HL-60/S4 treated with phorbol 12-myristate 13-acetate at 8.2 ng/mL for 4 days and 3 days (cell line): ENCODE data around the gene CSRNP3.

ENCODE experiments used
- in situ Hi-C: fragments of 300-500 bp; cut with MboI; formaldehyde crosslinking; loops from 2 replicates; pipeline ENCODE4 v1.15.0; 2022; ENCODE audit warnings: low sequenced_read_pairs

Gene CSRNP3

DNA sequence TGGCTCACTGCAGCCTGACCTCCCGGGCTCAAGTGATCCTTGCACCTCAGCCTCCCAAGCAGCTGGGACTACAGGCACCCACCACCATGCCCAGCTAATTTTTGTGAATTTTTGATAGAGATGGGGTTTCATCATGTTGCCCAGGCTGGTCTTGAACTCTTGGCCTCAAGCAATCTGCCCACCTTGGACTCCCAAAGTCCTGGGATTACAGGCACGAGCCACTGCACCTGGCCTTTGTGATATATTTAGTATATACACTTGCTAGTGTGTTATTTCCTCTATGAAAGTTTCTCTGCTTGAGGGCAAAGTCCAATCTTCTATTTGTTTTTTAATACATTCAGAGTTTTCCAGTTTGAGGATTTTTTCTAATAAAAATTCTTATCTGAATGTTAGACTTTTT, 205.3 kb downstream of the CSRNP3 start:
- in situ Hi-C loops: no loop called here

- in situ Hi-C loops: no loop called here
Measured at GRCh38 chr2:165675551-165675968, 206.1 kb downstream of the CSRNP3 start.

DNA sequence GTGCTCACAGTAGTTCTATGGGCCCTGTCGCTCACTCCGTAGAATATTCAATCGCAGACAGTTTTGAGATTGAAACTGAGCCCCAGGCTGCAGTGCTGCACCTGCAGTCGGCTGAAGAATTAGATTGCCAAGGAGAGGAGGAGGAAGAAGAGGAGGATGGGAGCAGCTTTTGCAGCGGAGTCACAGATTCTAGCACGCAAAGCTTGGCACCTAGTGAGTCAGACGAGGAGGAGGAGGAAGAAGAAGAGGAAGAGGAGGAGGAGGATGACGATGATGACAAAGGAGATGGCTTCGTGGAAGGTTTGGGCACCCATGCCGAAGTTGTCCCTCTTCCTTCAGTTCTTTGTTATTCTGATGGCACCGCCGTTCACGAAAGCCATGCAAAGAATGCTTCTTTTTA, 209.4 kb downstream of the CSRNP3 start:
- in situ Hi-C loops: no loop called here

GRCh38 chr2:165679621-165680020, 210.1 kb downstream of the CSRNP3 start:
- in situ Hi-C loops: no loop called here

- in situ Hi-C loops: no loop called here
Measured at GRCh38 chr2:165681841-165682240, 212.3 kb downstream of the CSRNP3 start.

- in situ Hi-C loops: no loop called here
Measured at GRCh38 chr2:165682546-165682945, 213.0 kb downstream of the CSRNP3 start.

- in situ Hi-C loops: no loop called here
Measured at GRCh38 chr2:165686800-165687199, 217.3 kb downstream of the CSRNP3 start.

GRCh38 chr2:165687426-165688002, 218.0 kb downstream of the CSRNP3 start:
- in situ Hi-C loops: no loop called here

DNA sequence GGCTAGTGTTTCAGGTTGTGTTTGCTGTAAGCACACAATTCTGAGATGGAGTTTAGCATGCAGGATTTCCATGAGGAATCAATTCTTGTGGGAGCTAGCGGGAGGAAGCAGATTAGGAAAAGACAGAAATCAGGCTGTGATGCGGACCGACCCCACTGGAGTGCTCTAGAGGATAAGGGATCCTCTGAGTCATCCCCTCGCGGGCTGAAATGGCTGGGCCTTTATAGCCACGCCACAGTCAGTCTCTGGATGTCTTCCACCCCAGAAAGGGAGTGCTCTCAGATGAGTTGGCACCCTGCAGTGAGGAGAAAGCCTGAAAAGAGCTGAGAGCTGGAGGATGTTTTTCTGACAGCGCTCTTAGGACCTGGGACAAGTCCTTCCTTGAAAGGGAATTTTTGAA, 222.1 kb downstream of the CSRNP3 start:
- in situ Hi-C loops: no loop called here

DNA sequence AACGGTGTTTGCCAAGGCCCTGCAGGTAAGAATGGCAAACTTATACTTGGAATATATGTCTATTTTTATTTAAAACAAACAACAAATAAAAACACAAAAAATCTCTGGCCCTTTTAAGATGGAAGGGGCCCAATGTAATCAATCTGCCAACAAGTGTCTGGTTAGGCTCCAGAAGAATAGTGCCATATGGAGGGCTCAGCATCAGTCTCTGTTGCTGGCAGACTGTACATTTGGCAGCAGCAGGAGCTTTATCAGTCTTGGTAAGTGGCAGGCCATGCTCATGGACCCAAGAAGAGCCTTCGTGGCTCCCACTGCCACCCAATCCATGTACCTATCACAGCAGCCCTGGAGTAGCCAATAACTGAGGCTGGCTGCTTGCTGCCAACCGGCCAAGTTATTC, 223.4 kb downstream of the CSRNP3 start:
- in situ Hi-C loops: no loop called here

GRCh38 chr2:165693838-165694237, 224.3 kb downstream of the CSRNP3 start:
- in situ Hi-C loops: no loop called here

DNA sequence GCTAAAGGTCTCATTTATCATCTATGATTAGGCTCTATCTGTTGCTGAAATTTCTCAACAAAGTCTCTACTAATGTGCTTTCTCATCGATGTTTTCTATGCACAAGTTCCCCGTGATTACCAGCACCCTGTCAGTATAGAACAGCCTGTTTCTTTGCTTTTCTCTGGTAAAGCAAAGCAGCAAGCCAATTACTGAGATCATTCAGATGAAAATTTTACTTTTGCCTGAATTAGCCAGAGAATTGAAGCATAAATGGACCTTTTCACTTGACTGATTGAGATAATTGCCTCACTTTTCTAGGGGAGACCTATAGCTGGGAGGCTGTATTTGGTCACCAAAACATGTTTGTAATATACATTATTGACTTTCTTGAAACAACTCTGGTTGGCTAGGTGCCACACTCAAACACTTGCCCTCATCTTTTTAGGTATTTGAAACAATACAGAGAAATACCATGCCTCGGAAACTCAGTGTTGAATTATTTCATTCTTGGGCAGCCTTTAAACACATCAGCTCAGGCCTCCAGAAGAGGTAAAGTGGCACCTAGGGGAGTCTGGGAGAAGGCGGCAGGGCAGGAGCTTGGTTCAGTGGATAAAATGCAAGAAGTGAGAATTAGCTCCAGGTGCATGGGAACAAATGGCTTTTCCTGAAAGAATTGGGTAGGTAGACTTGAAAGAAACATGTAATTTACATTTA, 228.4 kb downstream of the CSRNP3 start:
- in situ Hi-C loops: no loop called here

GRCh38 chr2:165698444-165698884, 229.0 kb downstream of the CSRNP3 start:
- in situ Hi-C loops: no loop called here

- in situ Hi-C loops: no loop called here
Measured at GRCh38 chr2:165699946-165700345, 230.4 kb downstream of the CSRNP3 start.

- in situ Hi-C loops: no loop called here
Measured at GRCh38 chr2:165700531-165700930, 231.0 kb downstream of the CSRNP3 start.

- in situ Hi-C loops: no loop called here
Measured at GRCh38 chr2:165701147-165701546, 231.6 kb downstream of the CSRNP3 start.

- in situ Hi-C loops: no loop called here
Measured at GRCh38 chr2:165706960-165707487, 237.5 kb downstream of the CSRNP3 start.

- in situ Hi-C loops: no loop called here
Measured at GRCh38 chr2:165716091-165716490, 246.6 kb downstream of the CSRNP3 start.

DNA sequence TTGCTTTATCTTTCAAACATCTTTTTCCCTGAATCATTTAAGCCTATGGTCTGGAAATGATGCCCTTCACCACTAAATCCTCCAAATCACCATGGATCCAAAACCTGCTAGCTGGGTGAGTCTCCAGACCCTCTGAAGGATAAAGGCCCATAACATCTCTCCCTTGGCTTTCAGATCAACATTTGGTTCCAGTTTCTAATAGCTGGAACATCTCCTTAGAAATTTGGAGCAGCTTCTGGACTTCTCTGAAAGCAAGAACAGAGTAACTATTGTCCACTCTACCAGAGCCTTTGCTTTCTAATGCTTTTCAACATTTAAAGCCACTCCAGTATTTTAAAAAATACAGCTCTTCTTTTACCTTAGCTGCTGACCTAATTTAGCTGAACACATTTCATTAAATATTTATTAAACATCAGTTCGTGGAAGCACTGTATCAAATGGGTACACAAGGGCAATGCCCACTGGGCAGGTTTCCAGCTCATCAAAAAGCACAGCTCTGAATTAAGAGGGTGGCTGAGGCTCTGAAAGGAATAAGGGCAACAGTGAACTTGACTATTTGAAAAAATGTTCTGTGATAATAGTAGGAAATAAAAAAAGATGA, 249.2 kb downstream of the CSRNP3 start:
- in situ Hi-C loops: no loop called here

- in situ Hi-C loops: no loop called here
Measured at GRCh38 chr2:165720511-165720910, 251.0 kb downstream of the CSRNP3 start.

- in situ Hi-C loops: no loop called here
Measured at GRCh38 chr2:165725421-165725820, 255.9 kb downstream of the CSRNP3 start.
